ENCODE measurements around the gene FBXW2. TPM values are rescaled to one million over a fixed set of nuclear protein-coding genes. Genes with fewer than 3 reads are reported as not detected.
"Not testable (repeated sequence)": the region's sequence is repeated elsewhere in the genome, so short reads cannot be mapped to it uniquely, and the experiment has no call there.

Gene FBXW2
- total RNA-seq, 2 donors from 2014 or later = 72.6 to 78.5 TPM

- no peak overlapping the region for H3K4me3 Mint-ChIP-seq
- H3K9me3 Mint-ChIP-seq = no peaks in the 10 kb centered on the region
- H3K4me1 Mint-ChIP-seq (ENCODE audit: low read depth) = peaks cover 30% of the 10 kb centered on the region
- peak overlapping the region; percentile 76 for H3K27ac Mint-ChIP-seq
- DNase-seq (peak; percentile 61 to 78), ATAC-seq (replicated peaks in 1 of 2) (peak; percentile 65 to 75)
- H3K27me3 Mint-ChIP-seq (ENCODE audit: low read depth) = no peaks in the 10 kb centered on the region
- no peaks in the 10 kb centered on the region for H3K36me3 Mint-ChIP-seq (ENCODE audit: insufficient read depth in 2 of 2)
These were observed 37.3 kb downstream of the FBXW2 start for GRCh38 chr9:120755810-120756434.

GRCh38 chr9:120755044-120755443, 38.2 kb downstream of the FBXW2 start:
- no peak overlapping the region for H3K4me3 Mint-ChIP-seq
- H3K27me3 Mint-ChIP-seq (ENCODE audit: low read depth) = no peaks in the 10 kb centered on the region
- no peaks in the 10 kb centered on the region for H3K9me3 Mint-ChIP-seq
- ATAC-seq (replicated peaks in 1 of 2) = no peak
- H3K4me1 Mint-ChIP-seq (ENCODE audit: low read depth) = peaks cover 30% of the 10 kb centered on the region
- no peak overlapping the region for H3K27ac Mint-ChIP-seq
- DNase-seq = no peak
- H3K36me3 Mint-ChIP-seq (ENCODE audit: insufficient read depth in 2 of 2) = no peaks in the 10 kb centered on the region

- Mint-ChIP-seq H3K9me3 (no peaks in the 10 kb centered on the region), H3K4me3 (no peak overlapping the region), H3K27me3 (ENCODE audit: low read depth) (no peaks in the 10 kb centered on the region), H3K4me1 (ENCODE audit: low read depth) (no peaks in the 10 kb centered on the region), H3K36me3 (ENCODE audit: insufficient read depth in 2 of 2) (peaks cover 0 to 1% of the 10 kb centered on the region in 2 donors), H3K27ac (no peak overlapping the region)
- DNase-seq = no peak
- no peak for ATAC-seq (replicated peaks in 1 of 2)
These were observed 42.8 kb downstream of the FBXW2 start for GRCh38 chr9:120750421-120750820.

- not testable (repeated sequence) for ATAC-seq (replicated peaks in 1 of 2); H3K4me1 Mint-ChIP-seq (ENCODE audit: low read depth); H3K27me3 Mint-ChIP-seq (ENCODE audit: low read depth)
These were observed 46.9 kb downstream of the FBXW2 start for GRCh38 chr9:120746366-120746765.

GRCh38 chr9:120745278-120745677, 47.9 kb downstream of the FBXW2 start:
- ATAC-seq (replicated peaks in 1 of 2) (no peak), DNase-seq (no peak)
- Mint-ChIP-seq H3K36me3 (ENCODE audit: insufficient read depth in 2 of 2) (peaks cover 0 to 1% of the 10 kb centered on the region in 2 donors), H3K27me3 (ENCODE audit: low read depth) (no peaks in the 10 kb centered on the region), H3K27ac (no peak overlapping the region), H3K4me1 (ENCODE audit: low read depth) (no peaks in the 10 kb centered on the region), H3K4me3 (no peak overlapping the region), H3K9me3 (no peaks in the 10 kb centered on the region)

More at GRCh38 chr9:120746366-120746765, 46.9 kb downstream of the FBXW2 start:
- DNase-seq; H3K4me3 Mint-ChIP-seq; H3K9me3 Mint-ChIP-seq; H3K36me3 Mint-ChIP-seq (ENCODE audit: insufficient read depth in 2 of 2); H3K27ac Mint-ChIP-seq: not testable (repeated sequence)

GRCh38 chr9:120742951-120743416, 50.2 kb downstream of the FBXW2 start:
- no peak for DNase-seq
- no peaks in the 10 kb centered on the region for H3K9me3 Mint-ChIP-seq
- H3K4me3 Mint-ChIP-seq = no peak overlapping the region
- ATAC-seq (replicated peaks in 1 of 2) = peak; percentile 62 to 71
- no peaks in the 10 kb centered on the region for H3K27me3 Mint-ChIP-seq (ENCODE audit: low read depth)
- H3K36me3 Mint-ChIP-seq (ENCODE audit: insufficient read depth in 2 of 2) = peaks cover 0 to 1% of the 10 kb centered on the region in 2 donors
- H3K4me1 Mint-ChIP-seq (ENCODE audit: low read depth) = no peaks in the 10 kb centered on the region
- H3K27ac Mint-ChIP-seq = no peak overlapping the region

GRCh38 chr9:120741701-120742100, 51.5 kb downstream of the FBXW2 start:
- H3K4me1 Mint-ChIP-seq (ENCODE audit: low read depth) = no peaks in the 10 kb centered on the region
- ATAC-seq (replicated peaks in 1 of 2) = no peak
- H3K4me3 Mint-ChIP-seq = no peak overlapping the region
- DNase-seq = no peak
- H3K27ac Mint-ChIP-seq = no peak overlapping the region
- no peaks in the 10 kb centered on the region for H3K9me3 Mint-ChIP-seq
- H3K36me3 Mint-ChIP-seq (ENCODE audit: insufficient read depth in 2 of 2) = peaks cover 0 to 1% of the 10 kb centered on the region in 2 donors
- no peaks in the 10 kb centered on the region for H3K27me3 Mint-ChIP-seq (ENCODE audit: low read depth)

- no peaks in the 10 kb centered on the region for H3K9me3 Mint-ChIP-seq
- H3K36me3 Mint-ChIP-seq (ENCODE audit: insufficient read depth in 2 of 2) = peaks cover 0 to 1% of the 10 kb centered on the region in 2 donors
- no peaks in the 10 kb centered on the region for H3K4me1 Mint-ChIP-seq (ENCODE audit: low read depth)
- H3K27me3 Mint-ChIP-seq (ENCODE audit: low read depth) = no peaks in the 10 kb centered on the region
- no peak overlapping the region for H3K27ac Mint-ChIP-seq
- DNase-seq (no peak), ATAC-seq (replicated peaks in 1 of 2) (no peak)
- no peak overlapping the region for H3K4me3 Mint-ChIP-seq
These were observed 52.0 kb downstream of the FBXW2 start for GRCh38 chr9:120741191-120741590.

- H3K4me3 Mint-ChIP-seq = no peak overlapping the region
- no peak overlapping the region for H3K27ac Mint-ChIP-seq
- no peaks in the 10 kb centered on the region for H3K36me3 Mint-ChIP-seq (ENCODE audit: insufficient read depth in 2 of 2)
- ATAC-seq (replicated peaks in 1 of 2) = no peak
- DNase-seq = no peak
- no peaks in the 10 kb centered on the region for H3K27me3 Mint-ChIP-seq (ENCODE audit: low read depth)
- no peaks in the 10 kb centered on the region for H3K4me1 Mint-ChIP-seq (ENCODE audit: low read depth)
- H3K9me3 Mint-ChIP-seq = no peaks in the 10 kb centered on the region
These were observed 53.1 kb downstream of the FBXW2 start for GRCh38 chr9:120740132-120740531.

GRCh38 chr9:120737416-120738165, 55.6 kb downstream of the FBXW2 start:
- Mint-ChIP-seq H3K36me3 (ENCODE audit: insufficient read depth in 2 of 2) (no peaks in the 10 kb centered on the region), H3K4me1 (ENCODE audit: low read depth) (no peaks in the 10 kb centered on the region), H3K9me3 (no peaks in the 10 kb centered on the region), H3K4me3 (no peak overlapping the region), H3K27ac (no peak overlapping the region), H3K27me3 (ENCODE audit: low read depth) (no peaks in the 10 kb centered on the region)
- DNase-seq (no peak), ATAC-seq (replicated peaks in 1 of 2) (no peak)

GRCh38 chr9:120736881-120737280, 56.3 kb downstream of the FBXW2 start:
- Mint-ChIP-seq H3K4me3 (no peak overlapping the region), H3K4me1 (ENCODE audit: low read depth) (no peaks in the 10 kb centered on the region), H3K36me3 (ENCODE audit: insufficient read depth in 2 of 2) (no peaks in the 10 kb centered on the region), H3K9me3 (no peaks in the 10 kb centered on the region), H3K27me3 (ENCODE audit: low read depth) (no peaks in the 10 kb centered on the region), H3K27ac (no peak overlapping the region)
- no peak for ATAC-seq (replicated peaks in 1 of 2)
- no peak for DNase-seq

GRCh38 chr9:120735415-120736126, 57.6 kb downstream of the FBXW2 start:
- Mint-ChIP-seq H3K27me3 (ENCODE audit: low read depth) (no peaks in the 10 kb centered on the region), H3K36me3 (ENCODE audit: insufficient read depth in 2 of 2) (no peaks in the 10 kb centered on the region), H3K9me3 (no peaks in the 10 kb centered on the region), H3K4me3 (no peak overlapping the region), H3K27ac (no peak overlapping the region), H3K4me1 (ENCODE audit: low read depth) (no peaks in the 10 kb centered on the region)
- no peak for ATAC-seq (replicated peaks in 1 of 2)
- no peak for DNase-seq

All from activated T-cell treated with anti-CD3 and anti-CD28 coated beads, Interleukin-2, amount 50 U/mL, for 72 hours (primary cell).